ENCODE data around the gene E2F8. TPM values are rescaled to one million over a fixed set of nuclear protein-coding genes. Genes with fewer than 3 reads are reported as not detected.

The E2F8 gene
- total RNA-seq, 1 experiment from 2014 or later: 10.7 TPM

- DNase-seq (ENCODE audit: low spot score): no peak
- ChIA-PET CTCF (no interaction called here), POLR2A (interaction anchor here (1.2 kb wide), 1 partner anchor 10 kb away, joined by 3 read pairs; no protein-coding TSS in a partner anchor)
Observed at GRCh38 chr11:19218216-19218615, 22.5 kb downstream of the E2F8 start.

GRCh38 chr11:19216709-19217374, 23.9 kb downstream of the E2F8 start:
- POLR2A ChIA-PET: no interaction called here
- Mint-ChIP-seq H3K9me3 (no peaks in the 10 kb centered on the region; the same call in 1 of the 2 replicates), H3K27me3 (ENCODE audit: low read depth) (no peaks in the 10 kb centered on the region)

More at GRCh38 chr11:19218216-19218615, 22.5 kb downstream of the E2F8 start:
- no peak for ATAC-seq
- H3K9me3 Mint-ChIP-seq: peaks cover 11% of the 10 kb centered on the region
- no peak overlapping the region for H3K27ac Mint-ChIP-seq
- H3K36me3 Mint-ChIP-seq: peaks cover 12% of the 10 kb centered on the region
- H3K4me3 Mint-ChIP-seq: no peak overlapping the region
- H3K4me1 Mint-ChIP-seq: peaks cover 7% of the 10 kb centered on the region
- H3K27me3 Mint-ChIP-seq (ENCODE audit: low read depth): no peaks in the 10 kb centered on the region
- TF ChIP-seq NFATC4 (CRISPR knock-in tag; IDR thresholded peaks at IDR 0.05) (no peak), ZNF396 (CRISPR knock-in tag; IDR thresholded peaks at IDR 0.05; ENCODE audit: borderline replicate concordance) (no peak), ZNF263 (CRISPR knock-in tag; IDR thresholded peaks at IDR 0.05; ENCODE audit: low read depth) (no peak), ZNF281 (CRISPR knock-in tag; IDR thresholded peaks at IDR 0.05) (no peak), NFE2L1 (CRISPR knock-in tag; IDR thresholded peaks at IDR 0.05) (no peak), KAT7 (CRISPR knock-in tag; IDR thresholded peaks at IDR 0.05; ENCODE audit: borderline replicate concordance) (no peak), NR1H2 (CRISPR knock-in tag; IDR thresholded peaks at IDR 0.05) (no peak), IRF1 (CRISPR knock-in tag; IDR thresholded peaks at IDR 0.05) (no peak)

GRCh38 chr11:19216021-19216420, 24.7 kb downstream of the E2F8 start:
- H3K9me3 Mint-ChIP-seq: no peaks in the 10 kb centered on the region
- ChIA-PET POLR2A (no interaction called here), CTCF (no interaction called here)
- H3K4me1 Mint-ChIP-seq: peaks cover 2% of the 10 kb centered on the region; the same call in 1 of the 2 replicates
- ATAC-seq (no peak), DNase-seq (ENCODE audit: low spot score) (no peak)
- H3K27ac Mint-ChIP-seq: no peak overlapping the region
- H3K4me3 Mint-ChIP-seq: no peak overlapping the region
- H3K27me3 Mint-ChIP-seq (ENCODE audit: low read depth): no peaks in the 10 kb centered on the region
- H3K36me3 Mint-ChIP-seq: no peaks in the 10 kb centered on the region
- TF ChIP-seq AR (CRISPR knock-in tag; IDR thresholded peaks at IDR 0.05) (no peak), ARID4B (CRISPR knock-in tag; IDR thresholded peaks at IDR 0.05; ENCODE audit: borderline replicate concordance) (no peak), ATF1 (CRISPR knock-in tag; IDR thresholded peaks at IDR 0.05) (no peak), NFE2L1 (CRISPR knock-in tag; IDR thresholded peaks at IDR 0.05) (no peak), ZNF232 (CRISPR knock-in tag; IDR thresholded peaks at IDR 0.05) (no peak), KAT7 (CRISPR knock-in tag; IDR thresholded peaks at IDR 0.05; ENCODE audit: borderline replicate concordance) (no peak), SMAD3 (CRISPR knock-in tag; IDR thresholded peaks at IDR 0.05; ENCODE audit: borderline replicate concordance) (no peak)

More at GRCh38 chr11:19216709-19217374, 23.9 kb downstream of the E2F8 start:
- TF ChIP-seq AR (CRISPR knock-in tag; IDR thresholded peaks at IDR 0.05) (no peak), JAZF1 (CRISPR knock-in tag; IDR thresholded peaks at IDR 0.05) (no peak)
- DNase-seq (ENCODE audit: low spot score) (no peak), ATAC-seq (no peak)
- no peaks in the 10 kb centered on the region for H3K36me3 Mint-ChIP-seq
- no peak overlapping the region for H3K4me3 Mint-ChIP-seq
- H3K27ac Mint-ChIP-seq: no peak overlapping the region
- CTCF ChIA-PET: no interaction called here
- peaks cover 7% of the 10 kb centered on the region for H3K4me1 Mint-ChIP-seq
